B cell (primary cell): ENCODE data around the gene NAV2.

Experiments
- EZH2 ChIP-seq: IDR thresholded peaks from 2 replicates; pipeline ENCODE4 v1.6.1; 2012; ENCODE audit warnings: borderline replicate concordance, low read depth, mild to moderate bottlenecking, moderate library complexity, low read length; ENCODE audit not compliant: insufficient read depth, poor library complexity, severe bottlenecking
- TF ChIP-seq, protein P1 (sequence below): fragments of 200-600 bp; IDR thresholded peaks from one replicate; pipeline ENCODE4 v1.8.0; 2022; ENCODE audit warnings: antibody characterized with exemption, mild to moderate bottlenecking

DNA sequence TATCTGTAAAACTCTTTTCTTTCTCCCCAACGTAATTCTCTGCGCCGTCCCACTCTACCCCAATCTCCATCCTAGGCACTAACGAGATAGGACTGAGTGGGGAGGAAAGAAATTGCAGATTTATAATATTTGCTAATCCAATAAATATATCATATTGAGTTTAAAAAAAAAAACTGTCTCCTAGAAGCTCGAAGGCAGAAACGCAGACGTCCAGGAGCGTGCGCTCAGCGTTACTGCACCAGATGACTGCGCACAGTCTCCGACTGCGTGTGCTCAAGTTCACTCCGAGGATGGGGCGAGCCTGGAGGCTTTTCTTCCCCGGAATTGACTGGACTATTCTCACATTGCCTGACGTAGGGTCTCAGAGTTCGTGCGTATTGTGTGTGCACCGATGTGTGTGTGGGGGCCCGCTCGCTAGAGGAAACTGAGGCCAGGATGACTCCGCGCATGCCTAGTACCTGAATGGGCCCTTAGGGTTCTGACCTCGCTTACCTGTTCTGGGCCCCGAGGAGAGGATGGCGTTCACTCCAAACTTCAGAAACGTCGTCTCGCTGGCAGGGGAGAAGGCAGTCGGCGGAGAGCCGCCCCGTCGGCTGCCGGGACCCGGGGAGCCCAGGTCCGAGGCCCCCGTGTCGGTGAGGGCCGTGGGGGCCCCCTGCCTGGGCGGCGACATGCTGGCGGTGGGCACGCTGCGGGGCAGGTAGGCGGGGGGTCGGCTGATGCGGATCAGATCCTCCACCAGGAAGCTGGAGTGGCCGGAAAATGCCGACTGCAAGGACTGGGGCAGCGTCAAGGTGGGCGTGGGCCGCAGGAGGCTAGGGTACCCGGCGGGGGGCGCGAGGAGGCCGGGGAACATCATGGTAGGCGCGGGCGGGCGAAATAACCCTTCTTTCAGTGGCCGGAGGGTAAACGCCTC lies 447.1 kb downstream of the NAV2 start:
- TF ChIP-seq, protein P1, sequence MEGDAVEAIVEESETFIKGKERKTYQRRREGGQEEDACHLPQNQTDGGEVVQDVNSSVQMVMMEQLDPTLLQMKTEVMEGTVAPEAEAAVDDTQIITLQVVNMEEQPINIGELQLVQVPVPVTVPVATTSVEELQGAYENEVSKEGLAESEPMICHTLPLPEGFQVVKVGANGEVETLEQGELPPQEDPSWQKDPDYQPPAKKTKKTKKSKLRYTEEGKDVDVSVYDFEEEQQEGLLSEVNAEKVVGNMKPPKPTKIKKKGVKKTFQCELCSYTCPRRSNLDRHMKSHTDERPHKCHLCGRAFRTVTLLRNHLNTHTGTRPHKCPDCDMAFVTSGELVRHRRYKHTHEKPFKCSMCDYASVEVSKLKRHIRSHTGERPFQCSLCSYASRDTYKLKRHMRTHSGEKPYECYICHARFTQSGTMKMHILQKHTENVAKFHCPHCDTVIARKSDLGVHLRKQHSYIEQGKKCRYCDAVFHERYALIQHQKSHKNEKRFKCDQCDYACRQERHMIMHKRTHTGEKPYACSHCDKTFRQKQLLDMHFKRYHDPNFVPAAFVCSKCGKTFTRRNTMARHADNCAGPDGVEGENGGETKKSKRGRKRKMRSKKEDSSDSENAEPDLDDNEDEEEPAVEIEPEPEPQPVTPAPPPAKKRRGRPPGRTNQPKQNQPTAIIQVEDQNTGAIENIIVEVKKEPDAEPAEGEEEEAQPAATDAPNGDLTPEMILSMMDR, result no peak
- no peak for TF ChIP-seq EZH2
